HCT116 (cell line): ENCODE measurements around the gene NUP54. TPM values are rescaled to one million over a fixed set of nuclear protein-coding genes. Genes with fewer than 3 reads are reported as not detected.

ENCODE experiments used
- ATAC-seq: fragments of 200-7000 bp; cut with Tn5 transposase; 2 replicates; pipeline ENCODE4 v1.9.1; 2020; ENCODE audit warnings: mild to moderate bottlenecking, moderate library complexity
- BruUV-seq: library from RNA; stranded (reverse); fragments of 400-500 nt; replicated peaks from 2 replicates; lab custom pipeline; 2021; lab: Mats Ljungman, UMichigan
- CTCF ChIA-PET: fragments of 300-600 bp; sonication (Branson Sonifier 250); formaldehyde crosslinking; loops from one replicate; lab custom pipeline; 2021; ENCODE audit warnings: antibody characterized with exemption; lab: Charles Lee
- POLR2A ChIA-PET: fragments of 300-600, 350-600 bp; sonication (Branson Sonifier 250); formaldehyde crosslinking; loops from one replicate; lab custom pipeline; 2021; ENCODE audit warnings: antibody characterized with exemption; lab: Charles Lee
- RAD21 ChIA-PET, 2 experiments: fragments of 300-600 bp; sonication (Branson Sonifier 250); formaldehyde crosslinking; loops; one replicate each; lab custom pipeline; 2023; ENCODE audit warnings: low total read pairs in 2 of 2; ENCODE audit not compliant: uncharacterized antibody in 2 of 2, unreplicated experiment in 2 of 2, low non-redundant PET in 1 of 2; lab: Charles Lee
- DNase-seq: peaks from one replicate; pipeline ENCODE4 v3.0.0-alpha.2; 2010; ENCODE audit warnings: low read depth, low spot score
- H2AFZ ChIP-seq: fragments of 200-600 bp; shearing (Covaris generic), sonication (generic); 2 replicates; pipeline ENCODE4 v1.6.1; 2017; ENCODE audit warnings: low read depth, mixed run types, mixed read lengths, antibody characterized with exemption, low read length; ENCODE audit not compliant: poor library complexity, severe bottlenecking
- H3K27ac ChIP-seq: 2 replicates; pipeline ENCODE4 v1.5.1; 2012; ENCODE audit warnings: low read depth, low read length
- H3K27me3 ChIP-seq: fragments of 200-600 bp; sonication (generic); 2 replicates; pipeline ENCODE4 v1.6.1; 2016; ENCODE audit warnings: mixed run types, low read length, mixed read lengths; ENCODE audit not compliant: insufficient read depth
- H3K36me3 ChIP-seq, 2 experiments: fragments of 200-500 bp in 1 of 2; fragments of 200-600 bp in 1 of 2; sonication (Bioruptor generic) in 1 of 2; sonication (generic) in 1 of 2; 2 replicates each; pipeline versions ENCODE4 v1.5.1 to v1.6.1; 2014 to 2016; ENCODE audit warnings: low read length in 2 of 2, inconsistent platforms in 1 of 2, mixed read lengths in 1 of 2, mixed run types in 1 of 2; ENCODE audit not compliant: insufficient read depth in 2 of 2, control insufficient read depth in 1 of 2
- H3K4me1 ChIP-seq, 2 experiments: fragments of 200-600 bp in 1 of 2; sonication (generic) in 1 of 2; 2 replicates each; pipeline versions ENCODE4 v1.5.1 to v1.6.1; 2012 to 2017; ENCODE audit warnings: low read length in 2 of 2, inconsistent platforms in 1 of 2, mild to moderate bottlenecking in 1 of 2, mixed read lengths in 1 of 2, mixed run types in 1 of 2, moderate library complexity in 1 of 2; ENCODE audit not compliant: insufficient read depth in 2 of 2, control insufficient read depth in 1 of 2
- H3K4me2 ChIP-seq: fragments of 200-600 bp; sonication (generic); 2 replicates; pipeline ENCODE4 v1.6.1; 2017; ENCODE audit warnings: mixed run types, low read length, mixed read lengths
- H3K4me3 ChIP-seq, 2 experiments: fragments of 200-600 bp in 1 of 2; sonication (generic) in 1 of 2; replicated peaks in 1 of 2; 2 replicates each; pipeline ENCODE4 v1.5.1; 2011 to 2016; ENCODE audit warnings: low read length in 2 of 2, control low read depth in 1 of 2, low read depth in 1 of 2, mild to moderate bottlenecking in 1 of 2, mixed read lengths in 1 of 2, mixed run types in 1 of 2
- H3K79me2 ChIP-seq: fragments of 200-600 bp; sonication (generic); 2 replicates; pipeline ENCODE4 v1.6.1; 2017; ENCODE audit warnings: mild to moderate bottlenecking, mixed run types, low read length, moderate library complexity, mixed read lengths; ENCODE audit not compliant: insufficient read depth
- H3K9ac ChIP-seq: fragments of 200-600 bp; sonication (generic); 2 replicates; pipeline ENCODE4 v1.6.1; 2016; ENCODE audit warnings: low read length, mixed read lengths
- H3K9me2 ChIP-seq: fragments of 200-600 bp; sonication (generic), shearing (Covaris generic); 2 replicates; pipeline ENCODE4 v1.6.1; 2017; ENCODE audit warnings: mixed run types, mild to moderate bottlenecking, moderate library complexity; ENCODE audit not compliant: insufficient read depth
- H3K9me3 ChIP-seq, 2 experiments: fragments of 200-500 bp in 1 of 2; fragments of 200-600 bp in 1 of 2; sonication (Bioruptor generic) in 1 of 2; sonication (generic) in 1 of 2; 2 replicates each; pipeline ENCODE4 v1.6.1; 2014 to 2017; ENCODE audit warnings: low read length in 2 of 2, mixed read lengths in 2 of 2, inconsistent platforms in 1 of 2, low read depth in 1 of 2, mild to moderate bottlenecking in 1 of 2, mixed run types in 1 of 2, moderate library complexity in 1 of 2; ENCODE audit not compliant: control insufficient read depth in 1 of 2, insufficient read depth in 1 of 2
- H4K20me1 ChIP-seq: fragments of 200-600 bp; sonication (generic), shearing (Covaris generic); 2 replicates; pipeline ENCODE4 v1.6.1; 2017; ENCODE audit warnings: mixed run types, mild to moderate bottlenecking, moderate library complexity; ENCODE audit not compliant: insufficient read depth
- CBX3 ChIP-seq: IDR thresholded peaks from 2 replicates; pipeline ENCODE4 v1.6.1; 2012; ENCODE audit warnings: low read depth
- CEBPB ChIP-seq: IDR thresholded peaks from 2 replicates; pipeline ENCODE4 v1.6.1; 2012; ENCODE audit warnings: low read depth
- CTCF ChIP-seq, 3 experiments: fragments of 200-600 bp in 1 of 3; sonication (generic) in 1 of 3; IDR thresholded peaks in 2 of 3; conservative IDR thresholded peaks in 1 of 3; 2 replicates each; pipeline ENCODE4 v1.5.1; 2012 to 2017; ENCODE audit warnings: low read depth in 2 of 3, low read length in 2 of 3, antibody characterized with exemption in 1 of 3, borderline replicate concordance in 1 of 3, control low read depth in 1 of 3, mild to moderate bottlenecking in 1 of 3, mixed read lengths in 1 of 3, mixed run types in 1 of 3, moderate library complexity in 1 of 3; ENCODE audit not compliant: insufficient read depth in 1 of 3
- EGR1 ChIP-seq: IDR thresholded peaks from 2 replicates; pipeline ENCODE4 v1.6.1; 2012; ENCODE audit warnings: low read depth
- EZH2 ChIP-seq: fragments of 200-600 bp; sonication (generic); IDR thresholded peaks from 2 replicates; pipeline ENCODE4 v1.6.1; 2017; ENCODE audit warnings: antibody characterized with exemption, mixed run types
- JUND ChIP-seq: IDR thresholded peaks from 2 replicates; pipeline ENCODE4 v1.6.1; 2012
- MAX ChIP-seq: IDR thresholded peaks from 2 replicates; pipeline ENCODE4 v1.6.1; 2012
- RAD21 ChIP-seq: IDR thresholded peaks from 2 replicates; pipeline ENCODE4 v1.6.1; 2012; ENCODE audit warnings: low read depth, mild to moderate bottlenecking
- SIN3A ChIP-seq: IDR thresholded peaks from 2 replicates; pipeline ENCODE4 v1.6.1; 2012; ENCODE audit warnings: low read depth
- SP1 ChIP-seq: IDR thresholded peaks from 2 replicates; pipeline ENCODE4 v1.6.1; 2012; ENCODE audit warnings: low read depth
- SRF ChIP-seq: IDR thresholded peaks from 2 replicates; pipeline ENCODE4 v1.6.1; 2012; ENCODE audit warnings: low read depth
- YY1 ChIP-seq: IDR thresholded peaks from 2 replicates; pipeline ENCODE4 v1.6.1; 2011; ENCODE audit warnings: low read length, low read depth, moderate library complexity, mild to moderate bottlenecking; ENCODE audit not compliant: insufficient replicate concordance; ENCODE audit errors: extremely low read depth
- ZNF274 ChIP-seq: fragments of 200-500 bp; sonication (Bioruptor generic); IDR thresholded peaks from 2 replicates; pipeline ENCODE4 v1.6.1; 2014; ENCODE audit warnings: mild to moderate bottlenecking, low read depth, low read length, inconsistent platforms
- intact Hi-C: fragments of 100-400 bp; cut with micrococcal nuclease; formaldehyde crosslinking; loops from 2 replicates; pipeline ENCODE4 v1.10.0; 2022
- total RNA-seq: library from RNA; stranded (reverse); gene quantifications from one replicate; pipeline ENCODE4 v1.2.1, GENCODE V29; 2021; ENCODE audit not compliant: unreplicated experiment
- TF ChIP-seq, protein P1 (sequence below): IDR thresholded peaks from 2 replicates; pipeline ENCODE4 v1.6.1; 2012

NUP54 gene
- total RNA-seq, 1 experiment from 2014 or later, result 53.9 TPM

- ChIA-PET CTCF (no interaction called here), POLR2A (no interaction called here)
- DNase-seq, result no peak
Measured at GRCh38 chr4:76168688-76169087, 20.5 kb upstream of the NUP54 start.

DNA sequence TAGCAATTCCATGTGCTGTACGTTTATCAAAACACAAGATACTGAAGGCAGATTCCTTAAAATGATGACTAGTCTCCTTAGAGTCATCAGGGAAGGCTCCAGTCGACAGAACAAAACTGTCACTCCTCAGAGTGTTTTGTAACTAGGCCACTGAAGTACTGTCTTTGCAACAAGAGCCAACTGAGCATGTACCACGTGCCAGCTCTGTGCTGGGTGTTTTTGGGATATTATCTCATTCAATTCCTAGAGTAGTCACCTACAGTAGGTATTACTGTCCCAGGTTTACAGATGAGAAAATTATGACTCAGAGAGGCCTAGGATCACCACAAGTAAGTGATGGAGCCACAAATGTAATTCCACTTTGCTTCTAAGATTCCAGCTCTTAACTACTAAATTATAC, 18.3 kb upstream of the NUP54 start:
- POLR2A ChIA-PET, result no interaction called here
- Histone ChIP-seq H3K4me2 (no peak overlapping the region), H3K4me1 (no peaks in the 10 kb centered on the region), H3K9me2 (no peaks in the 10 kb centered on the region), H3K4me3 (no peak overlapping the region), H3K9me3 (no peaks in the 10 kb centered on the region), H3K27me3 (no peaks in the 10 kb centered on the region), H4K20me1 (no peaks in the 10 kb centered on the region), H2AFZ (no peak overlapping the region), H3K9ac (no peak overlapping the region), H3K79me2 (no peaks in the 10 kb centered on the region), H3K36me3 (peaks cover 11 to 21% of the 10 kb centered on the region in 2 experiments; a peak in 2 of 4 replicates), H3K27ac (no peak overlapping the region)
- CTCF ChIA-PET, result no interaction called here
- DNase-seq (no peak), ATAC-seq (no peak)
- intact Hi-C loops, result no loop called here
- RAD21 ChIA-PET, result no interaction called here
- no TSS peak for BruUV-seq
- TF ChIP-seq EGR1 (no peak), SIN3A (no peak), JUND (no peak), CTCF (IDR thresholded peaks at IDR 0.05 in 2 of 3, conservative IDR thresholded peaks at IDR 0.05 in 1 of 3; ENCODE audit: borderline replicate concordance in 1 of 3, insufficient read depth in 1 of 3, low read depth in 2 of 3, low read length in 2 of 3) (no peak), SP1 (no peak), RAD21 (no peak), EZH2 (no peak), MAX (no peak), CEBPB (no peak), YY1 (no peak)
- TF ChIP-seq, protein P1, sequence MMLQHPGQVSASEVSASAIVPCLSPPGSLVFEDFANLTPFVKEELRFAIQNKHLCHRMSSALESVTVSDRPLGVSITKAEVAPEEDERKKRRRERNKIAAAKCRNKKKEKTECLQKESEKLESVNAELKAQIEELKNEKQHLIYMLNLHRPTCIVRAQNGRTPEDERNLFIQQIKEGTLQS, result no peak

More at GRCh38 chr4:76168688-76169087, 20.5 kb upstream of the NUP54 start:
- Histone ChIP-seq H4K20me1 (no peaks in the 10 kb centered on the region), H3K9me3 (no peaks in the 10 kb centered on the region), H3K4me1 (no peaks in the 10 kb centered on the region), H3K27me3 (no peaks in the 10 kb centered on the region), H2AFZ (no peak overlapping the region), H3K4me2 (no peak overlapping the region), H3K4me3 (no peak overlapping the region), H3K36me3 (peaks cover 7 to 11% of the 10 kb centered on the region in 2 experiments; a peak in 2 of 4 replicates), H3K9me2 (no peaks in the 10 kb centered on the region), H3K27ac (no peak overlapping the region), H3K9ac (no peak overlapping the region), H3K79me2 (no peaks in the 10 kb centered on the region)
- no TSS peak for BruUV-seq
- no peak for ATAC-seq
- TF ChIP-seq CTCF (IDR thresholded peaks at IDR 0.05 in 2 of 3, conservative IDR thresholded peaks at IDR 0.05 in 1 of 3; ENCODE audit: borderline replicate concordance in 1 of 3, insufficient read depth in 1 of 3, low read depth in 2 of 3, low read length in 2 of 3) (no peak), SRF (no peak), ZNF274 (no peak), CBX3 (no peak), EZH2 (no peak)
- RAD21 ChIA-PET, result no interaction called here
- intact Hi-C loops, result no loop called here
